GM13976 (cell line): ENCODE results near the gene LAMTOR1.

Source experiments
- DNase-seq: peaks from one replicate; pipeline ENCODE4 v3.0.0; 2012; ENCODE audit warnings: low spot score
- in situ Hi-C: fragments of 300-500 bp; cut with MboI; formaldehyde crosslinking; loops from one replicate; pipeline ENCODE4 v1.12.0; 2022; ENCODE audit warnings: low sequenced_read_pairs, mixed read lengths, inconsistent platforms; ENCODE audit not compliant: unreplicated experiment
- TF ChIP-seq, protein P1 (sequence below): IDR thresholded peaks from 2 replicates; pipeline ENCODE4 v1.5.1; 2012; ENCODE audit warnings: borderline replicate concordance, mild to moderate bottlenecking; ENCODE audit not compliant: insufficient read depth; ENCODE audit errors: extremely low read depth, missing control alignments, control extremely low read depth

The LAMTOR1 gene

GRCh38 chr11:72129381-72129780 is 26.3 kb upstream of the LAMTOR1 start:
- DNase-seq: no peak
- TF ChIP-seq, protein P1, sequence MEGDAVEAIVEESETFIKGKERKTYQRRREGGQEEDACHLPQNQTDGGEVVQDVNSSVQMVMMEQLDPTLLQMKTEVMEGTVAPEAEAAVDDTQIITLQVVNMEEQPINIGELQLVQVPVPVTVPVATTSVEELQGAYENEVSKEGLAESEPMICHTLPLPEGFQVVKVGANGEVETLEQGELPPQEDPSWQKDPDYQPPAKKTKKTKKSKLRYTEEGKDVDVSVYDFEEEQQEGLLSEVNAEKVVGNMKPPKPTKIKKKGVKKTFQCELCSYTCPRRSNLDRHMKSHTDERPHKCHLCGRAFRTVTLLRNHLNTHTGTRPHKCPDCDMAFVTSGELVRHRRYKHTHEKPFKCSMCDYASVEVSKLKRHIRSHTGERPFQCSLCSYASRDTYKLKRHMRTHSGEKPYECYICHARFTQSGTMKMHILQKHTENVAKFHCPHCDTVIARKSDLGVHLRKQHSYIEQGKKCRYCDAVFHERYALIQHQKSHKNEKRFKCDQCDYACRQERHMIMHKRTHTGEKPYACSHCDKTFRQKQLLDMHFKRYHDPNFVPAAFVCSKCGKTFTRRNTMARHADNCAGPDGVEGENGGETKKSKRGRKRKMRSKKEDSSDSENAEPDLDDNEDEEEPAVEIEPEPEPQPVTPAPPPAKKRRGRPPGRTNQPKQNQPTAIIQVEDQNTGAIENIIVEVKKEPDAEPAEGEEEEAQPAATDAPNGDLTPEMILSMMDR: no peak
- in situ Hi-C loops: no loop called here

DNA sequence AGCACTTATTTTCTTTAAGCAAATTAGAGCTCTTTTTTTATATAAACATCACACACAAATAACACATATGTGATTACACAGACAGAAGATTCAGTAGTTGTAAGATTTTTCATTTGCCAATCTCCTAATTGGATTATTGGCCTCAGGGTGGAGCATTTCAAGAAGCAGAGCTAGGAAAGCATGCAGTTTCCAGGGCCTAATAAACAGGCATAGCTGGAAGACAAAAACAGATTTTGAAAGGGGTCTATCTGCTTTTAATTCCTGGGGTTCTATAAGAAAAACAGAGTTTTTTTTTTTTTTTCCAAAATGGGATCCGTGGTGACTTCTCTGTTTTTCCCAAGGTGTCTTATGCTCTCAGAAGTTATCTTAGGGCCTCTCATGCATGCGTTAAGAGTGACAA is 24.8 kb upstream of the LAMTOR1 start:
- no peak for DNase-seq
- in situ Hi-C loops: no loop called here
- TF ChIP-seq, protein P1: no peak

GRCh38 chr11:72125956-72126355 is 22.9 kb upstream of the LAMTOR1 start:
- no peak for DNase-seq
- in situ Hi-C loops: no loop called here
- TF ChIP-seq, protein P1: no peak

DNA sequence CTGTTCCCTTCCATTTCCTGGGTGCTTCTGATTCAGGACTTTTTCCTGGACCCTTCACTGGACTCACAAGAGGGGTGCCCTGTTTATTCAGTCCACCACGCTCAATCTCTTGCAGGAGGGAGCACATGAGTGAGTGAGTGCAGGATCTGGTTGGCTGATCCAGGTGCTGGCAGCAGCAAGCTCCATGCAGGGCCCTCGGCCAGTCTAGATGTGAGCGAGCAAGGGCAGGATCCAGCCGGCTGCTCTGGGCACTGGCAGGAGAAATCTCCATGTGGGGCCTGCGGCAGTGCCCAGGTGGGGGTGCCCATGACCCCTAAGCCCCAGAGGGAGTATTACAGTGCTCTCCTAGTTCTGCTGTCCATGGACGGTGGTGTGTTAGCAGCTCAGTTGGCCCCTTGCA is 20.9 kb upstream of the LAMTOR1 start:
- TF ChIP-seq, protein P1: no peak
- DNase-seq: no peak
- in situ Hi-C loops: no loop called here

GRCh38 chr11:72123117-72123653 is 20.1 kb upstream of the LAMTOR1 start:
- in situ Hi-C loops: no loop called here
- no peak for DNase-seq
- TF ChIP-seq, protein P1: no peak

- DNase-seq: no peak
- TF ChIP-seq, protein P1: no peak
- in situ Hi-C loops: no loop called here
These were observed 19.5 kb upstream of the LAMTOR1 start for GRCh38 chr11:72122607-72123006.
